Esophagus muscularis mucosa (tissue), 4 donors: ENCODE results near the gene DQX1.

Source experiments
- CTCF ChIP-seq, 3 experiments: fragments of 200-600 bp in 2 of 3; fragments of 450-650 bp in 1 of 3; sonication (generic) in 2 of 3; IDR thresholded peaks; one replicate each; pipeline ENCODE4 v1.5.1; 2017 to 2019; ENCODE audit warnings: antibody characterized with exemption in 3 of 3, mild to moderate bottlenecking in 2 of 3, moderate library complexity in 1 of 3
- EP300 ChIP-seq: sonication (generic); formaldehyde crosslinking; IDR thresholded peaks from one replicate; pipeline ENCODE4 v1.6.1; 2017; ENCODE audit warnings: antibody characterized with exemption
- POLR2A ChIP-seq: fragments of 450-650 bp; IDR thresholded peaks from one replicate; pipeline ENCODE4 v1.6.1; 2017; ENCODE audit warnings: antibody characterized with exemption, moderate library complexity, mild to moderate bottlenecking, low read depth
- POLR2AphosphoS5 ChIP-seq, 2 donors: sonication (generic); formaldehyde crosslinking; IDR thresholded peaks; one replicate each; pipeline ENCODE4 v1.6.1; 2017; ENCODE audit warnings: antibody characterized with exemption in 2 of 2

GRCh38 chr2:74566076-74566753 is 40.2 kb upstream of the DQX1 start:
- no peak for TF ChIP-seq CTCF (IDR thresholded peaks at IDR 0.05)
- no peak for TF ChIP-seq POLR2AphosphoS5 (IDR thresholded peaks at IDR 0.05)
- TF ChIP-seq EP300: no peak
- no peak for TF ChIP-seq POLR2A
